Sigmoid colon (tissue), 4 donors: Measurements from ENCODE around the gene IL18.

Source experiments
- CTCF ChIP-seq, 4 experiments: fragments of 450-650 bp in 3 of 4; fragments of 200-600 bp in 1 of 4; IDR thresholded peaks; one replicate each; pipeline ENCODE4 v1.5.1; 2016 to 2019; ENCODE audit warnings: antibody characterized with exemption in 4 of 4, mild to moderate bottlenecking in 3 of 4, moderate library complexity in 2 of 4
- EP300 ChIP-seq, 4 donors: sonication (generic); formaldehyde crosslinking; IDR thresholded peaks; one replicate each; pipeline ENCODE4 v1.6.1; 2017; ENCODE audit warnings: antibody characterized with exemption in 4 of 4
- POLR2A ChIP-seq, 2 donors: fragments of 450-650 bp; IDR thresholded peaks; one replicate each; pipeline ENCODE4 v1.6.1; 2016; ENCODE audit warnings: antibody characterized with exemption in 2 of 2, mild to moderate bottlenecking in 2 of 2, moderate library complexity in 2 of 2

DNA sequence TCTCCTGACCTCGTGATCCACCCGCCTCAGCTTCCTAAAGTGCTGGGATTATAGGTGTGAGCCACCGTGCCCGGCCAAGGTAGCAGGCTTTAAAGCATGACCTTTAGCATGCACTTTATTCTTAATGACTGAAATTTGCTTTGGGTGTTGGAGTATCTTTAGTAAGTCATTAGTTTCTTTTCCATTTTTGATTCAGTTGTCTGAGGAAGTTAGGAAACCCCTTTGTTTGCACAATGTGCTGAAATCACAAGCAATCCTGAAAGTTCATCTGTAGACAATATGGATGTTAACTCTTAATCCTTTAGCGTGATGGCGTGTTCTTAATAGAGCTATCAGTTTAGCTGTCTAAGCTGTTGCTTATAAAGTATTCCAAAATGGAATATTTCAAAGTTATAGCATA lies 60.4 kb downstream of the IL18 start:
- TF ChIP-seq CTCF (IDR thresholded peaks at IDR 0.05) (no peak), EP300 (IDR thresholded peaks at IDR 0.05) (no peak), POLR2A (IDR thresholded peaks at IDR 0.05) (no peak)
